ENCODE data around the gene ATXN7L1. TPM values are rescaled to one million over a fixed set of nuclear protein-coding genes. Genes with fewer than 3 reads are reported as not detected.

ATXN7L1 gene
- total RNA-seq (2021), result 22.0 and 24.3 TPM in 2 replicates
- long read RNA-seq, transcript ATXN7L1-201 (4 exons, 1,470 nt), result major isoform, 5 of 34 reads
- long read RNA-seq, partial matches to known transcripts, result 8 of 34 reads
- long read RNA-seq, other reads (novel, unspliced or antisense), result 19 of 34 reads

GRCh38 chr7:105876091-105876963 lies at the start of gene ATXN7L1:
Gene ATXN7L1, minus strand, starts transcription at chr7:105876599. Its CDS starts 41 bp downstream, at chr7:105876558.
- Histone ChIP-seq H3K14ac (ENCODE audit: insufficient read depth, low read length) (peak within 1 kb of the TSS; percentile 99), H2AK5ac (ENCODE audit: insufficient read length, low read length) (no peak within 1 kb of the TSS), H3K79me2 (ENCODE audit: insufficient read depth, low read length) (peaks cover 3% of the 10 kb centered on the region; the same call in 1 of the 2 replicates), H3K4me1 (ENCODE audit: insufficient read depth, low read length) (peaks cover 10% of the 10 kb centered on the region), H3K27ac (ENCODE audit: insufficient read length, low read depth, low read length) (no peak within 1 kb of the TSS), H4K91ac (ENCODE audit: insufficient read length, low read depth, low read length) (peak within 1 kb of the TSS; percentile 67), H3K4ac (ENCODE audit: low read depth, low read length) (no peak within 1 kb of the TSS; the same call in 1 of the 2 replicates), H2AFZ (ENCODE audit: low read length) (no peak within 1 kb of the TSS), H2BK12ac (ENCODE audit: insufficient read length, low read depth, low read length) (no peak within 1 kb of the TSS), H3K27me3 (ENCODE audit: insufficient read depth, low read length) (peaks cover 3% of the 10 kb centered on the region; the same call in 1 of the 2 replicates), H3K23me2 (ENCODE audit: insufficient read length, low read depth, low read length, poor library complexity, severe bottlenecking) (peaks cover 19% of the 10 kb centered on the region), H3K9ac (ENCODE audit: extremely low read depth, insufficient read length, low read length) (peak within 1 kb of the TSS; percentile 100), H4K5ac (ENCODE audit: insufficient read length, low read depth, low read length) (no peak within 1 kb of the TSS), H3K4me2 (ENCODE audit: insufficient read depth, insufficient read length, low read length) (peak within 1 kb of the TSS; percentile 87), H2BK5ac (ENCODE audit: insufficient read length, low read length) (no peak within 1 kb of the TSS), H3K9me3 (ENCODE audit: control insufficient read depth, low read depth, low read length) (no peaks in the 10 kb centered on the region), H4K20me1 (ENCODE audit: control insufficient read depth, insufficient read depth, insufficient read length) (no peaks in the 10 kb centered on the region), H3K56ac (ENCODE audit: insufficient read length, low read depth, low read length) (no peak within 1 kb of the TSS), H3K18ac (ENCODE audit: insufficient read length, low read depth, low read length) (peak within 1 kb of the TSS; percentile 98), H3K23ac (ENCODE audit: insufficient read length, low read depth, low read length) (no peak within 1 kb of the TSS), H2BK15ac (ENCODE audit: low read depth, low read length) (no peak within 1 kb of the TSS), H4K8ac (replicated peaks; ENCODE audit: insufficient read length, low read depth, low read length) (no peak within 1 kb of the TSS), H3T11ph (ENCODE audit: low read length) (peak within 1 kb of the TSS; percentile 89), H2BK120ac (ENCODE audit: low read depth, low read length, poor library complexity, severe bottlenecking) (no peak within 1 kb of the TSS), H2BK20ac (ENCODE audit: low read depth, low read length, poor library complexity, severe bottlenecking) (no peak within 1 kb of the TSS), H3K79me1 (ENCODE audit: insufficient read depth, low read depth, low read length, poor library complexity, severe bottlenecking) (no peaks in the 10 kb centered on the region)
- H3K36me3 Mint-ChIP-seq (ENCODE audit: insufficient read depth in 1 of 3, low read depth in 3 of 3), result peaks cover 23 to 31% (median 24%) of the 10 kb centered on the region in 3 experiments
- H3K9me3 Mint-ChIP-seq, result no peaks in the 10 kb centered on the region
- H3K4me1 Mint-ChIP-seq, result peaks cover 35 to 36% of the 10 kb centered on the region in 2 experiments
- H3K4me3 Mint-ChIP-seq, result peak within 1 kb of the TSS; percentile 98 to 100
- H3K27ac Mint-ChIP-seq, result peak within 1 kb of the TSS; percentile 97 to 100 (median 100)
- no CpG with 5 or more reads among the region's 77 CpGs for WGBS (ENCODE audit: extremely low coverage, insufficient read length, low lambda C conversion rate)
- peak; percentile 56; the same call in 2 of the 3 replicates for TF ChIP-seq CTCF (conservative IDR thresholded peaks at IDR 0.05)
- peak; percentile 95 for DNase-seq
- peaks cover 21% of the 10 kb centered on the region for H3K27me3 Mint-ChIP-seq (ENCODE audit: low read depth)
